HepG2 (cell line): ENCODE results near the gene HSPA1L.

ENCODE experiments used
- CTCF ChIP-seq: sonication (generic); formaldehyde crosslinking; IDR thresholded peaks from 2 replicates; pipeline ENCODE4 v1.5.0; 2020; ENCODE audit warnings: mild to moderate bottlenecking, missing genetic modification reagents, moderate library complexity
- EP300 ChIP-seq, 3 experiments: sonication (generic) in 1 of 3; formaldehyde crosslinking in 1 of 3; IDR thresholded peaks; 2 replicates each; pipeline versions ENCODE4 v1.5.1 to v1.6.1; 2011 to 2020; ENCODE audit warnings: low read depth in 2 of 3, low read length in 2 of 3, borderline replicate concordance in 1 of 3, improper control_type of control experiment in 1 of 3, mild to moderate bottlenecking in 1 of 3, missing genetic modification reagents in 1 of 3, moderate library complexity in 1 of 3
- FOXA1 ChIP-seq, 2 experiments: fragments of 450-650 bp in 1 of 2; sonication (generic) in 1 of 2; formaldehyde crosslinking in 1 of 2; IDR thresholded peaks; 2 replicates each; pipeline versions ENCODE4 v1.4.0 to v1.6.1; 2016 to 2020; ENCODE audit warnings: missing genetic modification reagents in 1 of 2
- FOXM1 ChIP-seq: sonication (generic); formaldehyde crosslinking; IDR thresholded peaks from 2 replicates; pipeline ENCODE4 v1.5.0; 2020; ENCODE audit warnings: missing genetic modification reagents
- GPN1 ChIP-seq: sonication (generic); formaldehyde crosslinking; IDR thresholded peaks from 2 replicates; pipeline ENCODE4 v1.5.1; 2020; ENCODE audit warnings: missing genetic modification reagents, borderline replicate concordance
- ZNF703 ChIP-seq: sonication (generic); formaldehyde crosslinking; IDR thresholded peaks from 2 replicates; pipeline ENCODE4 v1.5.1; 2020; ENCODE audit warnings: missing genetic modification reagents, mild to moderate bottlenecking, moderate library complexity, borderline replicate concordance

- no peak for TF ChIP-seq GPN1 (CRISPR knock-in tag)
- no peak for TF ChIP-seq CTCF
- TF ChIP-seq EP300 (IDR thresholded peaks at IDR 0.05; ENCODE audit: low read depth in 2 of 2, low read length in 2 of 2), result no peak
- TF ChIP-seq EP300 (CRISPR knock-in tag; IDR thresholded peaks at IDR 0.05; ENCODE audit: borderline replicate concordance), result no peak
- TF ChIP-seq ZNF703 (CRISPR knock-in tag), result no peak
- TF ChIP-seq FOXA1 (IDR thresholded peaks at IDR 0.05), result no peak
- no peak for TF ChIP-seq FOXA1 (CRISPR knock-in tag; IDR thresholded peaks at IDR 0.05)
- no peak for TF ChIP-seq FOXM1 (CRISPR knock-in tag)
Observed at GRCh38 chr6:31792761-31793171, 22.3 kb downstream of the HSPA1L start.
